Activated naive CD4-positive, alpha-beta T cell treated with anti-CD3 and anti-CD28 coated beads for 36 hours (primary cell): ENCODE results near the gene SIGLEC1. TPM values are rescaled to one million over a fixed set of nuclear protein-coding genes. Genes with fewer than 3 reads are reported as not detected.
A peak's percentile ranks its signal among the peaks of the same experiment; 100 is the strongest.

Experiments
- CTCF ChIA-PET: fragments of 350-600 bp; sonication (Branson Sonifier 250); formaldehyde crosslinking; loops from one replicate; lab custom pipeline; 2021; ENCODE audit warnings: antibody characterized with exemption; lab: Charles Lee
- DNase-seq: peaks from one replicate; pipeline ENCODE4 v3.0.0-alpha.2; 2020
- H3K27ac Mint-ChIP-seq: one replicate; pipeline ENCODE4 v1.8.0; 2021; ENCODE audit warnings: mild to moderate bottlenecking, mixed read lengths
- H3K27me3 Mint-ChIP-seq: one replicate; pipeline ENCODE4 v1.8.0; 2021; ENCODE audit warnings: low read depth, mixed read lengths
- H3K36me3 Mint-ChIP-seq: one replicate; pipeline ENCODE4 v1.8.0; 2021; ENCODE audit warnings: low read depth, mixed read lengths
- H3K4me1 Mint-ChIP-seq: one replicate; pipeline ENCODE4 v1.8.0; 2021; ENCODE audit warnings: low read depth, mixed read lengths
- H3K4me3 Mint-ChIP-seq: one replicate; pipeline ENCODE4 v1.8.0; 2021; ENCODE audit warnings: mild to moderate bottlenecking, moderate library complexity, mixed read lengths
- H3K9me3 Mint-ChIP-seq: one replicate; pipeline ENCODE4 v1.8.0; 2021; ENCODE audit warnings: mixed read lengths
- intact Hi-C: fragments of 100-400 bp; cut with micrococcal nuclease; formaldehyde crosslinking; loops from one replicate; pipeline ENCODE4 v1.15.1; 2023
- total RNA-seq, 2 experiments: library from RNA; stranded (reverse); gene quantifications; one replicate each; pipeline ENCODE4 v1.2.3, GENCODE V29; 2021

Gene SIGLEC1
- total RNA-seq, 2 experiments from 2014 or later = 0.02 TPM; not detected in 1

GRCh38 chr20:3702611-3703391, 9.6 kb downstream of the SIGLEC1 start:
- Mint-ChIP-seq H3K4me3 (no peak overlapping the region), H3K36me3 (no peaks in the 10 kb centered on the region), H3K9me3 (no peaks in the 10 kb centered on the region), H3K27ac (no peak overlapping the region), H3K4me1 (no peaks in the 10 kb centered on the region), H3K27me3 (peaks cover 2% of the 10 kb centered on the region)
- intact Hi-C loops = no loop called here
- no peak for DNase-seq
- CTCF ChIA-PET = no interaction called here

GRCh38 chr20:3701061-3701998, 11.1 kb downstream of the SIGLEC1 start:
- intact Hi-C loops = no loop called here
- no peaks in the 10 kb centered on the region for H3K36me3 Mint-ChIP-seq
- H3K9me3 Mint-ChIP-seq = no peaks in the 10 kb centered on the region
- no peak overlapping the region for H3K27ac Mint-ChIP-seq
- CTCF ChIA-PET = no interaction called here
- H3K4me1 Mint-ChIP-seq = no peaks in the 10 kb centered on the region
- DNase-seq = no peak
- H3K27me3 Mint-ChIP-seq = peaks cover 2% of the 10 kb centered on the region
- H3K4me3 Mint-ChIP-seq = no peak overlapping the region

- H3K36me3 Mint-ChIP-seq = no peaks in the 10 kb centered on the region
- CTCF ChIA-PET = interaction anchor here (2.1 kb wide), 1 partner anchor 11 kb away, joined by 8 read pairs; no protein-coding TSS in a partner anchor
- no peak overlapping the region for H3K27ac Mint-ChIP-seq
- intact Hi-C loops = no loop called here
- DNase-seq = no peak
- no peak overlapping the region for H3K4me3 Mint-ChIP-seq
- no peaks in the 10 kb centered on the region for H3K4me1 Mint-ChIP-seq
- no peaks in the 10 kb centered on the region for H3K9me3 Mint-ChIP-seq
- peaks cover 2% of the 10 kb centered on the region for H3K27me3 Mint-ChIP-seq
Measured at GRCh38 chr20:3699037-3699436, 13.4 kb downstream of the SIGLEC1 start.

GRCh38 chr20:3698591-3699001, 13.8 kb downstream of the SIGLEC1 start:
- CTCF ChIA-PET = interaction anchor here (0.8 to 2.1 kb wide), 2 partner anchors 12 to 21 kb away, joined by 4 to 8 read pairs; no protein-coding TSS in a partner anchor
- no peak overlapping the region for H3K4me3 Mint-ChIP-seq
- no peaks in the 10 kb centered on the region for H3K4me1 Mint-ChIP-seq
- H3K27ac Mint-ChIP-seq = no peak overlapping the region
- no peaks in the 10 kb centered on the region for H3K9me3 Mint-ChIP-seq
- no peaks in the 10 kb centered on the region for H3K36me3 Mint-ChIP-seq
- intact Hi-C loops = no loop called here
- peaks cover 2% of the 10 kb centered on the region for H3K27me3 Mint-ChIP-seq
- no peak for DNase-seq

GRCh38 chr20:3697588-3698305, 14.7 kb downstream of the SIGLEC1 start:
- Mint-ChIP-seq H3K27ac (no peak overlapping the region), H3K36me3 (no peaks in the 10 kb centered on the region), H3K9me3 (no peaks in the 10 kb centered on the region), H3K27me3 (no peaks in the 10 kb centered on the region), H3K4me3 (no peak overlapping the region), H3K4me1 (no peaks in the 10 kb centered on the region)
- no peak for DNase-seq
- CTCF ChIA-PET = interaction anchor here (0.7 to 2.1 kb wide), 3 partner anchors 13 to 21 kb away, joined by 3 to 8 read pairs (median 4); partner anchors contain the start of gene ADAM33
- intact Hi-C loops = no loop called here

GRCh38 chr20:3696745-3697587, 15.4 kb downstream of the SIGLEC1 start:
- CTCF ChIA-PET = interaction anchor here (0.6 to 1.7 kb wide), 9 partner anchors 9 to 167 kb away, joined by 3 to 8 read pairs (median 4); partner anchors contain the start of gene ADAM33
- Mint-ChIP-seq H3K4me1 (no peaks in the 10 kb centered on the region), H3K27ac (no peak overlapping the region), H3K27me3 (no peaks in the 10 kb centered on the region), H3K36me3 (no peaks in the 10 kb centered on the region), H3K4me3 (no peak overlapping the region), H3K9me3 (no peaks in the 10 kb centered on the region)
- intact Hi-C loops = no loop called here
- no peak for DNase-seq

GRCh38 chr20:3696200-3696599, 16.2 kb downstream of the SIGLEC1 start:
- CTCF ChIA-PET = interaction anchor here (0.6 to 1.7 kb wide), 9 partner anchors 8 to 166 kb away, joined by 3 to 8 read pairs (median 4); no protein-coding TSS in a partner anchor
- Mint-ChIP-seq H3K27me3 (no peaks in the 10 kb centered on the region), H3K27ac (no peak overlapping the region), H3K4me3 (no peak overlapping the region), H3K36me3 (no peaks in the 10 kb centered on the region), H3K9me3 (no peaks in the 10 kb centered on the region), H3K4me1 (no peaks in the 10 kb centered on the region)
- intact Hi-C loops = no loop called here
- DNase-seq = peak; percentile 16

- Mint-ChIP-seq H3K9me3 (no peaks in the 10 kb centered on the region), H3K27me3 (no peaks in the 10 kb centered on the region), H3K36me3 (no peaks in the 10 kb centered on the region), H3K4me3 (no peak overlapping the region), H3K27ac (no peak overlapping the region), H3K4me1 (no peaks in the 10 kb centered on the region)
- intact Hi-C loops = no loop called here
- DNase-seq = no peak
- CTCF ChIA-PET = interaction anchor here (0.6 to 1.0 kb wide), 6 partner anchors 19 to 422 kb away, joined by 3 to 9 read pairs (median 4); no protein-coding TSS in a partner anchor
Measured at GRCh38 chr20:3694864-3695263, 17.5 kb downstream of the SIGLEC1 start.

- Mint-ChIP-seq H3K4me1 (no peaks in the 10 kb centered on the region), H3K27me3 (no peaks in the 10 kb centered on the region), H3K9me3 (no peaks in the 10 kb centered on the region), H3K4me3 (no peak overlapping the region), H3K36me3 (no peaks in the 10 kb centered on the region), H3K27ac (no peak overlapping the region)
- intact Hi-C loops = no loop called here
- no peak for DNase-seq
- CTCF ChIA-PET = interaction anchor here (0.7 kb wide), 1 partner anchor 18 kb away, joined by 4 read pairs; no protein-coding TSS in a partner anchor
Measured at GRCh38 chr20:3693376-3693775, 19.0 kb downstream of the SIGLEC1 start.

- CTCF ChIA-PET = interaction anchor here (0.7 kb wide), 1 partner anchor 18 kb away, joined by 4 read pairs; no protein-coding TSS in a partner anchor
- H3K27me3 Mint-ChIP-seq = no peaks in the 10 kb centered on the region
Measured at GRCh38 chr20:3692706-3693294, 19.6 kb downstream of the SIGLEC1 start.

GRCh38 chr20:3691897-3692296, 20.5 kb downstream of the SIGLEC1 start:
- CTCF ChIA-PET = interaction anchor here (0.7 to 1.6 kb wide), 2 partner anchors 19 to 45 kb away, joined by 4 read pairs; no protein-coding TSS in a partner anchor
- DNase-seq = no peak
- no peak overlapping the region for H3K4me3 Mint-ChIP-seq
- H3K9me3 Mint-ChIP-seq = no peaks in the 10 kb centered on the region
- no peaks in the 10 kb centered on the region for H3K27me3 Mint-ChIP-seq
- H3K36me3 Mint-ChIP-seq = no peaks in the 10 kb centered on the region
- no peaks in the 10 kb centered on the region for H3K4me1 Mint-ChIP-seq
- intact Hi-C loops = no loop called here
- no peak overlapping the region for H3K27ac Mint-ChIP-seq

More at GRCh38 chr20:3692706-3693294, 19.6 kb downstream of the SIGLEC1 start:
- Mint-ChIP-seq H3K36me3 (no peaks in the 10 kb centered on the region), H3K27ac (no peak overlapping the region), H3K4me1 (no peaks in the 10 kb centered on the region), H3K9me3 (no peaks in the 10 kb centered on the region), H3K4me3 (no peak overlapping the region)
- intact Hi-C loops = no loop called here
- no peak for DNase-seq
